Stimulated activated CD8-positive, alpha-beta memory T cell treated with anti-CD3 and anti-CD28 coated beads, Interleukin-7, amount 100 ng/mL, for 48 hours (primary cell): ENCODE data around the gene CNN3.
"Not testable (repeated sequence)": the region's sequence is repeated elsewhere in the genome, so short reads cannot be mapped to it uniquely, and the experiment has no call there.

Experiments used
- DNase-seq, 2 donors: peaks; one replicate each; pipeline ENCODE4 v3.0.0-alpha.2; 2020; ENCODE audit warnings: low read depth in 1 of 2; ENCODE audit errors: extremely low read depth in 1 of 2

The CNN3 gene

DNA sequence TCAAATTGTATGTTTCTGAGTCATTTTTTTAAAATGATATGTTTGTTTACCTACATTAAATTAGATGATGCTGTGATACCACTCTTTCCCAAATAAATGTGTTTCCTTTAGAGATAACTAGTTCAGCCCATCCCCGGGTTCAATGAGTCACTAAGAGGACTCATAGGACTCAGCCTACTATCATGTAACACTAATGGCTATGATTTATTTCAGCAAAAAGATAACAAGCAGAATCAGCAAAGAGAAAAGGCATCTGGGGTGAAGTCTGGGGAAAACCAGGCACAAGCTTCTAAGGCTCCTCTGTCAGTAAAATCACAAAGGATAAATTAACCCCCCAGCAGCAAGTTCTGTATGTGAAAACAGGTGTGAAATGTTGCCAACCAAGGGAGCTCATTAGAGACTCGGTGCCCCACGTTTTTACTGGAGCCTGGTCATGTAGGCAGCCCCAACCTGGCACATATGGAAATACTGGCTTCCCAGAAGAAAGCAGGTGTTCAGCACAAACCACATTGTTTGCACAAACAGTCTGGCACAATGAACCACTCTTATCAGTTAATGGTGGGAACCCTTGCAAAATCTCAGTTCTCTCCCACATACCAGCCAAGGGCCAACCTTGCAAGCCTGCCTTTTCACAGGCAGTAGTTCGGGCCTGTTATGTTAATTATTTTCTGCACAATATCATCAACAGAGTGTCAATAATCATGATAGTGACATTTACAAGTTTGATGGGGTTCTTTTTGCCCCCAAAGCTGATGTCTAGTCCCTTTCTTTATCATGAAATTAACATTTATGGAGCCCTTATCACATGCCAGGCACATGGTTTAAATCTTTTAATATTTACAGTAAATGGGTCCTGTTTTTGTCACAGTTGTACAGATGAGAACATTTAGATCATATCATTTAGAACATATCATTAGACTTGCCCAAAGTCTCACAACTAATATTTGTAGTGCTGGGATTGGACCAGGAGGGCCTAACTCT lies 23.1 kb upstream of the CNN3 start:
- no peak for DNase-seq

DNA sequence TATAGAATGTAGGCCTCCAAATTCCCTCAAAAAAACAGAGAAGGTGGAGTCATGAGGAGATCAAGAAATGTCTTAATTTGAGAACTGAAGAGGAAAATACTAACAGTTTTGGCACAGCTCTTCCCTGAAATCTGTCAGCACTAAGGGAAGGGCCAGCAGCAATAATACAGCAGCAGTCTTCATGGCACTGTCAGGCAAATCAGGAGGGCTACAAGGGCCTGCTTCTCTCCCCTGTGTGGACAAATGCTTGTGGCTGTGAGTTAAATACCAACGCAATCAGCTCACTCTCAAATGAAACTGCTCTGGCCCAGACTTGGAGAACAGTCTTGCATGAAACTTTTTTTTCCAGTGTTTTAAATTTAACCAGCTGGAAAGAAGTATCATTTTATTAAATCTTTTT lies 20.5 kb upstream of the CNN3 start:
- DNase-seq: no peak

DNA sequence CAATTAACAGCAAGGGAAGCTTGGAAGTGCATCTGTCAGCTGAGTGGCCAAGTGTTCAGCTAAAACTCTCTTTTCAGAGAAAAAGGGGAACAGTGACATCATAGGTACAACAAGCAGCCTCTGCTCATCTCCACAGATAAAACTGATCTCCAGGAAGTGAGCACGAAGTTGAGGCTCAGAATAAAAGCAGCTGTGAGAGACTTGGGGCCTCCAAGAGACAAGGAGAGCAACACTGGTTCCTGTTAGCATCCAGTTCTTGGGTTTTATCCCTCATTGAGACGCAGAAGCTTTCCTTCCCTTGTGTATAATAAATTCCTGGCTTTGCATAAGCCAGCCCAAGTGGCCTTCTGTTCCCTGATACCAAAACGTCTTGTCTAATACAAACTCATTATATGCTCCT lies 20.0 kb upstream of the CNN3 start:
- DNase-seq: no peak

DNA sequence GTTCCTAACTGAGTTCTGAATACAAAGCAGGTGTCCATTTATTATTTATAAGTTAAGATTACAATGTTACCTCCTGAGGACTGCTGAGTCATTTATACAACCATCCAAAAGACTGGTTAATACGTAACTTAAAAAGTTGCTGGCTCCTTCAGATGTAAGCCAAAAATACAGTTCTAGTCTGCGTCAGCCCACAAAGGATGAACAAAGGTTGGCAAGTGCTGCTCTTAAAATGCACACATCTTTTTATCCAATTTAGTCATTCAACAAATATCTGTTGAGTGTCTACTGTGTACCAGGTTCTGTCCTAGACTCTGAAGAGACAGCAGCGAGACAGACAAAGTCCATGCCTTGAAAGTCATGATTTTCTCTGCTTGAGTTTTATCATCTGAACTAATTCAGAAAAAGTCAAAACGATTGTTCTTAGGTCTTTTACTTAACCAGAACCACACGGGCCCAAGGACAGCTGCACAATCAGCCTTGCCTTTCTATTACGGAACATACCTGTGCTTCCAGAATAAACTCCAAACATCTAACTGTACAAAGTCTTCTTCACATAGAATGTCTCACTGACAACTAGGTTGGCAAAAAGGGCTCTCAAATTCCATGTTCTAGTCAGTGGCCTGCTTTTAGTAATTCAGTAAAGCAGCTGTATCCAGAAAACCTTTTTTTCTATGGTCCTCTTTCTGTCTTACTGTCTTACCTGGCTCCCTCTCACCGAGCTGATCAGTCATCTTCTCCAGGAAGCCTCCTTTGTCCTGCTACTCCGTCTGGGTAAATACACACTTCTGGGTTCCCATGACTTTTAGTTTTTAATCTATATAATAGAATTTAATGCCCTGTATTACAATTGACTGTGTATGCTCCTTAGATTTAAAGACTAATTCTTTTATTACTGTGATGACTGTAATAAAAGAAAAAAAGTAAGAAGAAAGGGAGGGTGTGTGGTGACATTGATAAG lies 15.5 kb upstream of the CNN3 start:
- DNase-seq: no peak

DNA sequence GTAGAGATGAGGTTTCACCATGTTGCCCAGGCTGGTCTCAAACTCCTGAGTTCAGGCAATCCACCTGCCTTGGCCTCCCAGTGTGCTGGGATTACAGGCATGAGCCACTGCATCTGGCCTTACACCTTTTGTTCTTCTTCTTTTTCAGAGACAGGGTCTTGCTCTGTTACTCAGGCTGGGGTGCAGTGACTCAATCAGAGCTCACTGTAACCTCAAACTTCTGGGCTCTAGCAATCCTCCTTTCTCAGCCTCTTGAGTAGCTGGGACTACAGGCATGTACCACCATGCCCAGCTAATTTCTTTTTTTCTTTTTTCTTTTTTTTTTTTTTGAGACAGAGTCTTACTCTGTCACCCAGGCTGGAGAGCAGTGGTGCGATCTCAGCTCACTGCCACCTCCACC lies 14.6 kb upstream of the CNN3 start:
- not testable (repeated sequence) for DNase-seq

DNA sequence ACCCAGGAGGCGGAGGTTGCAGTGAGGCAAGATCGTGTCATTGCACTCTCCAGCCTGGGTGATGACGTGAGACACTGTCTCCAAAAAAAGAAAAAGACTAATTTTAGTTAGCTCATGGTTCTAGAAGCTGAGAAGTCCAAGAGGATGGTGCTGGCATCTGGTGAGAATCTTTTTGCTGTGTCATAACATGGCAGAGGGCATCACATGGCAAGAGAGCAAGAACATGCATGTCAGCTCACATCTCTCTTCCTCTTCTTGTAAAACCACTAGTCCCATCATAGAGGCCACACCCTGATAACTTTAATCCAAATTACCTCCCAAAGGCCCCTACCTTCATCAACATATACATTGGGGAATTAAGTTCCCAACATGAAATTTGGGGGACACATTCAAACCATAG lies 13.8 kb upstream of the CNN3 start:
- no peak for DNase-seq

DNA sequence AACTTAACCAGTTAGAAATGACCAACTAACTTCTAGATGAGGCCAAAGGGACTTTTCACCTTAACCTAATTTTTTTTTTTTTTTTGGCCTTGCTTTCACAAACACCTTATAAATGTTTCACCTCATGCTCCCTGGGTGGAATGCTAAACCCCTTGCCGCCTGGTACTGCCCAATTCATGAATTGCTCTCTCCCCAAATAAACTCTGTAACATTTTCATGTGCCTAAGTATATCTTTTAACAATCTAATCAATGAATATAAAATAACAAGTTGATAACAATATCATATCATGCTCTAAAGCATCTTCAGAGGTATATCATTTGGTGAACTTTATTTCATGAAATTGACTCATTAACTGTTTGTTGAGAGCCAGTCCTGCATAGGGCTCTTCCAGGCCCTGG lies 10.9 kb upstream of the CNN3 start:
- no peak for DNase-seq

DNA sequence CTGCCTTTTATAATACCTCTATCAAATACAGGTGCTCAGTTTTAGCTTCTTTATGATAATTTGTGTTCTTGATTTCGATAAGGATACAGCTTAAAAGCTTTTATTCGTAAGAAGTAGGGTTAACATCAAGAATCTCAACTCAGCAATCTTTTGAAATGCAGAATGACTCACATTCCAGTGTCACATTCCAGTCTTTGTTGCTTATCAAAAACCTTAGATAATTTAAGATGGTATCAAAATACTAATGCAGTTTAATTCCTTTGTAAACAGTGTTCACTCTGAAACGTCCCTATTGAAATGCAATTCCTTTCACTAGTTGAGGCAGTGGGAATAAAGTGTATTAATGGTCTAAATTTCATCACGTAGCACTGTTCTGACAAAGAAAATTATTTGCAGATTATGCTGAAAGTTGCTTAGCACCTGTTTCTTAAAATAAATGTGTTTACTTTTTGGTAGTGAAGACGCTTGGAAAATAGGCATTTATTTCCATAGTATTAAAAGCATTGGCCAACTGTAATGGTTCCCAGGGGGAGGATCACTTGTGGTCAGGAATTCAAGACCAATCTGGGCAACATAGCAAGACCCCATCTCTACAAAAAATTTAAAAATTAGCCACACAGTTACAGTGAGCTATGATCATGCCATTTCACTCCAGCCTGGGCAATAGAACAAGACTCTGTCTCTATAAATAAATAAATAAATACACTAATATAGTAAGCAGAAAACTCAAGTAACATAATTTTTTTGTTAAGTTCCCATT lies 10.1 kb upstream of the CNN3 start:
- no peak for DNase-seq

DNA sequence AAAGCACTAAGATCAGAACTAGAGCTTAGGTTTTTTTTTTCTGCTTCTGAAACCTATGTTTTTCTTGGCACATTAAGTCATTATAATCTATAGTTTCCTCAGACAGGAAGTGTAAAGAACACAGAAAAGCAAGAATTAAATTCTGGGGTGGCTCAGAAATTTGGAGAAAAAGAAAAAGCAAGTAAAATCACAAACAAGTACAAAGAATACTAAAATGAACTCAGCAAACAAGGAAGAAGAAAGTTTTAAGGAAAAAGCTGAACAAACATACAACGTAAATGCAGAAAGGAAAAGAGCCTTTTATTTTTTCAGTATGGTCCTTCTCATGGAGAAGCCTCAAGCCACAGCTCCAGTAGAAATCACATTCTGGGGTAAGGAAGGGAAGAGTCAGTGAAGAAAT lies 8.6 kb upstream of the CNN3 start:
- DNase-seq: no peak

DNA sequence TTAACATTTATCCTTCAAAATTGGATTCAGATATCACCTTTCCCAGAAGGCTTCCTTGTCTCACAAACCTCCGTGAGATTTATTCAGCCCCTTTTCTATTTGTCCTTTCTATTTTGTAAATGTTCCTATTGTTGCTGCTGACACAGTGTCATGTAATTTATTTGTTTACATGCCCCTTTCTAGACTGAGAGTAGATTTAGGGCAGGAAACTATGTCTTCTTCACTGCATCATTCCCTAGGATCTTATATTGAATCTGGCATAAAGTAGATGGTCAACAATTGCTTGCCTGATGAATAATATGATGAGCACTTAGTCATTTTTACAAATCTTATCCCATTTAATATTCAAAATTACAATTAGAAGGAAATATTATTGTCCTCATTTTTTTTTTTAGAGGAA lies 8.1 kb upstream of the CNN3 start:
- no peak for DNase-seq

DNA sequence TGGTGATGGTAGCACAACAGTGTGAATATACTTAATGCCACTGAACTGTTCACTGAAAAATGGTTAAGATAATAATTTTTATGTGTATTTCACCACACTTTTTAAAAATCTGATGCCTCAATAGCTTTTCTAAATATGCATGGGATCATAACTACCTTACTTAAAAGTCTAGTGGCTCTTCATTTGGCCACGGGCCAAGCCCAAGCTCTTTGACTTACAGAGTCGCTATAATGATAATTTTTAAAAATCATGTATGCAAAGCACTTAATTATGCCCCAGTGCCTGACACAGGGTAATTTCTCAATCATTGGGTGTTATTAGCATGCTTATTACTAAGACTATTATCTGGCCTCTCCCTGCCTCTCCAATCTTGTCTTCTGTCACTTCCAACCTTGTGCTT lies 7.6 kb upstream of the CNN3 start:
- DNase-seq: no peak

DNA sequence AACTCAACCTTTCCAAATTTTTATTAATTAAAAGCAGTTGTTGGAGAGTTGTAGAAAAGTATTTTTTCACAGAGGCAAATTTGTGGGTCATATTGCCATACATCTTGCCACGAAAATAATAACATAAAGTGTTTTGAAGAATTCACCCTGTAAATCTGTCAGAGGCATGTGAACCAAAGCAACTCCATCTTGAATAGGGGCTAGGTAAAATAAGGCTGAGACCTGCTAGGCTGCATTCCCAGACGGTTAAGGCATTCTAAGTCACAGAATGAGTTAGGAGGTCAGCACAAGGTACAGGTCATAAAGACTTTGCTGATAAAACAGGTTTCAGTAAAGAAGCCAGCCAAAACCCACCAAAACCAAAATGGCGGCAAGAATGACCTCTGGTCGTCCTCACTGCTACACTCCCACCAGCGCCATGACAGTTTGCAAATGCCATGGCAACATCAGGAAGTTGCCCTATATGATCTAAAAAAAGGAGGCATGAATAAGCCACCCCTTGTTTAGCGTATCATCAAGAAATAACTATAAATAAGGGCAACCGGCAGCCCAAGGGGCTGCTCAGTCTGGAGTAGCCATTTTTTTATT lies 4.4 kb upstream of the CNN3 start:
- no peak for DNase-seq

DNA sequence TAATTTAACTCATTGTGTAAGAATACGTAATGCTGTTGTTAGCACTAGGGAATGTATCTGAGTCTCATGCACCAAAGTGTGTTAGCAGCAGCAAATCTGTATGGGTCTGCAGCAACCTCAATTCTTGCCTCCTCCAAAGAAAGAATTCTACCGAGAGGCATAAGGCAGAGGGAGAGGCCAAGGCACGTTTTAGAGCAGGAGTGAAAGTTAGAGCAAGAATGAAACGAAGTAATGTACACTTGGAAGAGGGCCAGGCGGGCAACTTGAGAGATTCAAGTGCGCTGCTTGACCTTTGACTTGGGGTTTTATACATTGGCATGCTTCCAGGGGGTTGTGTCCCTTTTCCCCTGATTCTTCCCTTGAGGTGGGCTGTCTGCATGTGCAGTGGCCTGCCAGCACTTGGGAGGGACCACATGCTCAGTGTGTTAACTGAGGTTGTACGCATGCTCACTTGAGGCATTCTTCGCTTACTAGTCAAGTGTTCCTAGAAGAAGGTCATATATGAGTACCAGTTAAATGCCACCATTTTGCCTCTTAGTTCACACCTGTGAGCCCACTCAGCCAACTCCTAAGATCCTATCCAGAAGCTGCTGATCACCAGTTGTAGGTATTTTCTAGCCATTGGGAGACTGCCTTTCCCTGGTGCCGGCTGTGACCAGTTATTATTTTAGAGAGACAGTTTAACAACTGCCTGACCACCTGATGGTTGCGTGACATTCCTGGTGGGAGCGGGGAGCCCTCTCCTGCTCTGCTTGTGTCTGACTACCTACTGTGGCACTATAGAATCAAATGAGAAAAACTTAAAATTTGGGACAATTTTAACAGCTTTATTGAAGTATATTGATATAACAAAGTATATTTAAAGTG lies 2.7 kb upstream of the CNN3 start:
- no peak for DNase-seq

DNA sequence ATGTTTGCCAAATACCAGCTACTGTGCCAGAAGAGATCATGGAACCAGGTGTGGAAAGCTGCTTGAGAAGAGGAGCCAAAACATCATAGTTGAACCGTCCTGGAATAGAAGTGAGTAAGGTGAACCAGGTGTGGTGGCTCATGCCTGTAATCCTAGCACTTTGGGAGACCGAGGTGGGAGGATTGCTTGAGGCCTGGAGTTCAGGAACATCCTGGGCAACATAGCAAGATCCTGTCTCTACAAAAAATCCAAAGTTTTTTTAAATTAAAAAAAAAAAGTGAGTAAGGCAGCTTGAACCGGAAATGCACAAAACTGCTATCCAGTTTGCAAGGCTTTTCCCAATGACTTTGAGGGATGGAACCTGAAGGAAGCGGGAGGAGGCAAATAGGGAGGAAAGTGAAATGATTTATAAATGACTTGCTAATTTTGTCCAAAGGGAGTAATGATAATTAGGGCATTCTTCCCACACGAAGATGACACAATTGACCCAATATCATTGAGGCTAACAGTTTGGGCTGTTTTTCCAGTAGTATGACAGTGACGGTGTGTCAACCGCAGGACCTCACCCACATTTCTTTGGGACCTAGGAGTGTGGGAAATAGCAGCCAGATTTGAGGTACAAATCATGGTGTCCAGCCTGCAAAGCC lies 1.5 kb upstream of the CNN3 start:
- no peak for DNase-seq

DNA sequence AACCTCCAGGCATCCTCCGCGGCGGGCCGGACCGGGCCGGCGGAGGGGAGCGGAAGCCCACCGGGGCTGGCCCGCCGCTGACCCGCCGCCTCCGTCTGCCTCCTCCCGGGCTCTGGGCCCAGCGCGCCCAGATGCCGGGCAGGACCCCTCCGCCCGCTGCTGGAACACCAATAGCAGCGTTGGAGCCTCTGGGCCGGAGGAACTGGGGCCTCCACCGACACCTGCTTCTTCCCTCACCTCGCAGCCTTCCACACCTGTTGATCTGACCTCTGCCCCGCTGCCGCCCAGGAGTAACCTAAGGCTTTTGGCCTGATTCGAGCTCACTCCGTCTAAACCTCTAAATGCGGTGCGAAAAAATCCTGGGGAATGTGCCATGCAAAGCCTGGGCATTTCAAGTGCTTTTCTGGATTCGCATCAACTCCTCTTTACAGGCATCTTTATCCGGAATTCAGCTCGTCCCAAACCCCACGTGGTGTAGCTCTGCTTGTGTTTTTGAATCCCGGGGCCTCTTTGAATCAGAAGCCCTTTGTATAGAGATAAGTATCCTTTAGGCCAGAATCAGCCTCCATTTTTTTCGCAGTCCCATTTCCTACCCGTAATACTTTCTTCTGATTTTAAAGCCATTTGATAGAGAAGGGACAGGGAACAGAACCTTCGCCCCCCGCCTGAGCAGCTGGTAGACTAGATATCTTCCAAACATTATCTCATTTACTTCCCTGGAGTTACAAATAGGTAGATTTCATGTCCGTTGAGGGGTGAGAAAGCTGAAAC lies 680 bp upstream of the CNN3 start:
- no peak for DNase-seq

DNA sequence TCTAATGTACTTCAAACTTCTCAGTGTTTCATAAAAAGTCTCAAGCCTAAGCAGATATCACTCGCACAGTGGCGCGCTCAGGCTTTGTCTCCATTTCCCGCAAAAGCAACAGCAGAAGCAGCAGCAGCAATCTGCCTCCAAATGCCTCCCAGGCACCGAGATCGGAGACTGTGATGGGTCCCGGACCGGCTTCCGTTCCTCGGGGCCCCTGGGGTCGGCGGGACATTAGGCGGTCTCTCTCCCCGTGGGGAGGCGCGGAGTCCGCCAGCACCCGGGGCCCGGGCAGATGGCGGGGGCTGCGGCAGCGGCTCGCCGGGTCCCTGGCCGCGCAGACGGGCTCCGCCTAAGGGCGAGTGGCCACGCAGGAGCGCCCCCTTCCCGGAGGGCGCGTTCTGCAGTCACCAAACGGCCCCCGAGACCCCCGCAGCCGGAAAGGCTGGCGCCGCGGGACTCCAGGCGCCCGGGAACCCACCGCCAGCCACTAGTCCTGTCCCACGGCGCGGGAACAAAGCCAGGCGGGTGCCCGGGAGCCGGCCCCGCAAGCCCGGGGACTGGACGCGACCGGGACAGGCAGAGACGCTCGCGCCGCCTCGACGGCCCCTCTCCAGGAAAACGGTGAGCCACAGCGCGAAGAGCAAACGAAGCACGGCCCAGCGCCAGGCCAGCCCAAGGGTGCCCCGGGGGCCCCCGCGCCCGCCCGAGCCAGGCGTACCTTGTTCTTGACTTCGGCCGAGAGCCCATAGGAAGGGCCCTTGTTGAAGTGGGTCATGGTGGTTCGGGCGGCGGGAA lies 590 bp downstream of the CNN3 start:
- DNase-seq: no peak

DNA sequence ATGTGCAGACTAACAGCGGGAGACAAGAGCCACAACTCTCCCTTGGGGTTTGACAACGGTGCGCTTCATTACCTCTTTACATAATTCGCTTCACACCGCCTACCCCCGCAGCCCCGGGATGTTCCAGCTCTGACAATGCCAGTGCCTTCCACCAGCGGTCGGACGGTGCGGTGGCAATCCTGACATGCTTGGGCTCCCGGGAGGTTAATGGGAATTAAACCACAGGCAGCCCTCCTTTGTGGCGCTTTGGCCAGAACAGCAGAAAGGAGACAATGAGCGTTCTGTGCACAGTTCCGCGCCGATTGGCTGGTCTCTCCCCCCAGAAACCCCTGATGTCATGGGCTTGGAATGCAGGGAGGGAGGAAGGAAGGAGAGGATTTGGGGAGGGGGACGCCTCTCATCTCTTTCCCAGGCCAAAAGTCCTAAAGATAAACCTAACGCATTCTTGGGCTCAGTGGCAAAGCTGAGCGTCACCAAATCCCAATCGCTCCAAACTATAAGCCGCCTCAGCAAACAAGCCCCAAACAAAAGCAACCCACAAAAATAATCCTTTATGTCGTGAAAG lies 1.3 kb downstream of the CNN3 start:
- no peak for DNase-seq
